NCI-H187 treated with DMSO at 0.1 percent for 48 hours (cell line): ENCODE data around the gene C19orf47.
A peak's percentile ranks its signal among the peaks of the same experiment; 100 is the strongest.

Experiments used
- DNase-seq: peaks from one replicate; lab custom pipeline; 2025; lab: John Stamatoyannopoulos, UW

C19orf47 gene

DNA sequence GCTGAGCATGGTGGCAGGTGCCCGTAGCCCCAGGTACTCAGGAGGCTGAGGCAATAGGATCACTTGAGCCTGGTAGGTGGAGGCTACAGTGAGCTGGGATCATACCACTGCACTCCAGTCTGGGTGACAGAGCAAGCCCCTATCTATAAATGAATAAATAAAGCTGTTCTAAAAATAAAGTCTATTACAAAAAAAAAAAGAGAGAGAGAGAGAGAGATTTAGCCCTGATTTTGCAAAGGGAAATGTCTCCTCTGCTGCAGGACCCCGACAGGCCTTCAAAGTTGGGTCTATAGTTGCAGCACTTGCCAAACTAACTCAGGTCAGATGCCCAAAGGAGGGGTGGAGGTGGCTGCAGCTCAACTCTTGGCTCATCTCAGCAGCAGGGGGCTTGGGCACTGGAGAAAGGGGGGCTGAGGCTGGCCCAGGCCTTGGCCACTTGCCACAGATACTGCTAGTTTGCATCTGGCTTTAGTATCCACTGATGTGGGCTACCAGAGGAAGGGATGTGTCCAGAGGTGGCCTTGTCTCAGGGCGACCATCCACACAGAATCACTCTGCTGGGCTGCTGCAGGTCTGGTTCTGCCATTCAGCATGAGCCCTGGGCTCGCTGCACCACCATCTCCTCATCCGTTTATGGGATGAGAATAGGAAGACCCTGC is 32.3 kb downstream of the C19orf47 start:
- DNase-seq: no peak

DNA sequence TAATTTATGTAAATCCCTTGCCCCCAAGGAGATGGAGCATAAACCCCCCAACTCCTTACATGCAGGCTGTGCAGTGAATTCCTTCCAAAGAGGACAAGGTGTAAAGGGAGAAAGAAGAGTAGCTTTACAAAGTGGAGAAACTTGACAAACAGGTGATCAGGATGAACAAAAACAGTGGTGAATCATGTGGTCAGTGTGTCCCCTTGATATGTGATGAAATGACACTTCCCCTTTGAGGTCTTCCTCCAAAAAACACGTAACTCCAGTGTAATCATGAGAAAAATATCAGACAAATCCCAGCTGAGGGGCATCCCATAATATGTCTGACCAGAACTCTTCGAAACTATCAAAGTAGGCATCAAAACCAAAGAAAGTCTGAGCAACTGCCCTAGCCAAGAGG is 33.5 kb downstream of the C19orf47 start:
- no peak for DNase-seq

DNA sequence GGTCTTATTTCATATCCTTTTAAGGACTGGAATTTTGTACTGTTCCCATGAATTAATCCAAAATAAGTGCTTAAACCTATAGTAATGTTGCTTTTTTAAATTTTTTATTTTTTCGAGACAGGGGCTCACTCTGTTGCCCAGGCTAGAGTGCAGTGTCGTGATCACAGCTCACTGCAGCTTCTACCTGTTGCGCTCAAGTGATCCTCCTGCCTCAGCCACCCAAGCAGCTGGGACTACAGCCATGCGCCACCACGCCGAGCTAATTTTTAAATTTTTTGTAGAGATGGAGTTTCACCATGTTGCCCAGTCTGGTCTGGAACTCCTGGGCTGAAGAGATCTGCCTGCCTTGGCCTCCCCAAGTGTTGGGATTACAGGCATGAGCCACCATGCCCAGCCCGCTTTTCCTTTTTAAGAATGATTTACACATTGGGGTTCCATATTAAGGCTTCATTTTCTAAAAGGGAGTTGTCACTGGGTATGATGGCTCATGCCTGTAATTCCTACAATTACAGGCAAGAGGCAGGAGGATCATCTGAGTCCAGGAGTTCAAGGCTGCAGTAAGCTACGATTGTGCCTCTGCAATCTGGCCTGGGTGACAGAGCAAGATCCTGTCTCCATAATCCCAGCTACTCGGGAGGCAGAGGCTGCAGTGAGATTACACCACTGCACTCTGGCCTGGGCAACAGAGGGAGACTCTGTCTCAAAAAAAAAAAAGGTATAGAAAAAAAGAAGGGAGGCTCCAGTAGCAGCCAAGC is 34.8 kb downstream of the C19orf47 start:
- no peak for DNase-seq

DNA sequence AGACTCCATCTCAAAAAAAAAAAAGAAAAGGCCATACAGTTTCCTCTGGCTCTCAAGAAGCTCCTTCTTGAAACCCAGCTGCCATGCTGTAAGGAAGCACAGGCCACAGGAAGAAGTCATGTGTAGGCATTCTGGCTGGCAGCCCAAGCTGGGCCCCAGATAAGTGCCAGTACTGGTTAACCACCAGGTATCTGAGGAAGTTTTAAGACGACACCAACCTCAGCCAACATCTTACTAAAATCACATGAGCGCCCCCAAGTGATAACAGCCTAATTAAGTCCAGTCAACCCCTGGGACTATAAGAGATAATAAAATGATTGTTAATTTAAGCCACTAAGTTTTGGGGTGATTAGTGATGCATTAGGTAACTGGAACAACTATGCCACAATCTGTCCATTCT is 35.7 kb downstream of the C19orf47 start:
- no peak for DNase-seq

DNA sequence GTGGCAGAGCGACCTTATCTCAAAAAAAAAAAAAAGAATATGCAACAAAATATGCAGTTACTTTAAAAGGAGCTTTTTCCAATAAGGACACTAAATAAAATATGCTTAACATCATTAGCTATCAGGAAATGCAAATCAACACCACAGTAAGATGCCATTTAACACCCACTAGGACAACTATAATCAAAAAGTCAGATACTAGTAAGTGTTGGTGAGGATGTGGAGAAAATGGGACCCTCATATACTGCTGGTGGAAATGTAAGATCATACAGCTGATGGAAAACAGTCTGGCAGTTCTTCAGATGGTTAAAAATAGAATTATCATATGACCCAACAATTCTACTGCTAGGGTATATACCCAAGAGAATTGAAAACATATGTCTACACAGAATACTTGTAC is 38.5 kb downstream of the C19orf47 start:
- DNase-seq: no peak

DNA sequence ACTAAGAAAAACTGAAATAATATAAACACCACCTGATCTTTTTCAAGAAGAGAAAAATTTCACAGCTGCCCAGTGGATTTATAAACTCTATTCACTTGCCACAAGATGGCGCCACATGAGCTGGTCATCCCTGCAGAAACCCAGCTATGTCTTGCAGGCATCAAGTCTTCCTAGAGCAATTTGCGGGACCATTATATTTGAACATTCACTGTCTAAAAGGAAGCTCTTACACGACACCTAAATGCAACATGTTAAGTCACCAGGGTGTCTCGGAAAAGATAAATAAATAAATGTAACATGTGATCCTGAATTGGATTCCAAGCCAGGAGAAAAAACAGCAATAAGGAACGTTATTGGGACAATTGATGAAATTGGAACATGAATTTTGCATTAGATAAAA is 42.8 kb downstream of the C19orf47 start:
- peak; percentile 42 for DNase-seq

DNA sequence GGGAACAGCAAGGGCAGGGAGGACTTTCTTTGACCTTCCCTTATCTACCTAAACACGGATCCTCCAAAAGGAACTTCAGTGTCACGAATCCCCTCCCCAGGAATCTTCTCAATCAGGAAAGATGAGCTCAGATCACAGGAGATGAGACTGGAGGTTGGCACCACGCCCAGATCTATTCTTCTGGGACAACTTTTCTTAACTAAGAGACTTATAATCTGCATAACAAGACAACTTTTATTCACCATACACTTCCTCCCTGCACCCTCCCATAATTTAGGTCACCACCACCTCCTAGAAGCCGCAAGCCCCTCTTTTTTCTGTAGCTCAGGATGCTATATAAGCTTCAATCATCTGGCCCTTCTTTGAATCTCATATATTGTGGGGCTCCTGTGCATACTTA is 43.9 kb downstream of the C19orf47 start:
- DNase-seq: no peak

DNA sequence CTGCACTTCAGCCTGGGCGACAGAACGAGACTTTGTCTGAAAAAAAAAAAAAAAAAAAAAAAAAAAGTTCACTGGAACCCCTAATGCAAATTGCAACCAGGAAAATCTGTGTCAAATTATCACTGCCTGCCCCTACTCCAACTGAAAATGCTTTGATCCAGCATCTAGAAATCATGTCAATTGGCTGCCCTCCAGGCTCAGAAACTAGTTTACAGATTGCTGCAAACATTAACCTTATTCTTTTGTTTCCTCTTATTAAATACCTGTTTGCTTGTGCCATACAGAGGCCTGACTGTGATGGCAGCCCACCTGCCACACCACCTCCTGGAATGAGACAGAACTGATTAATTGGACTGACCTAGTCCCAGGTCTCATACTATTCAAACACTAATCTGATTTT is 44.4 kb downstream of the C19orf47 start:
- no peak for DNase-seq

DNA sequence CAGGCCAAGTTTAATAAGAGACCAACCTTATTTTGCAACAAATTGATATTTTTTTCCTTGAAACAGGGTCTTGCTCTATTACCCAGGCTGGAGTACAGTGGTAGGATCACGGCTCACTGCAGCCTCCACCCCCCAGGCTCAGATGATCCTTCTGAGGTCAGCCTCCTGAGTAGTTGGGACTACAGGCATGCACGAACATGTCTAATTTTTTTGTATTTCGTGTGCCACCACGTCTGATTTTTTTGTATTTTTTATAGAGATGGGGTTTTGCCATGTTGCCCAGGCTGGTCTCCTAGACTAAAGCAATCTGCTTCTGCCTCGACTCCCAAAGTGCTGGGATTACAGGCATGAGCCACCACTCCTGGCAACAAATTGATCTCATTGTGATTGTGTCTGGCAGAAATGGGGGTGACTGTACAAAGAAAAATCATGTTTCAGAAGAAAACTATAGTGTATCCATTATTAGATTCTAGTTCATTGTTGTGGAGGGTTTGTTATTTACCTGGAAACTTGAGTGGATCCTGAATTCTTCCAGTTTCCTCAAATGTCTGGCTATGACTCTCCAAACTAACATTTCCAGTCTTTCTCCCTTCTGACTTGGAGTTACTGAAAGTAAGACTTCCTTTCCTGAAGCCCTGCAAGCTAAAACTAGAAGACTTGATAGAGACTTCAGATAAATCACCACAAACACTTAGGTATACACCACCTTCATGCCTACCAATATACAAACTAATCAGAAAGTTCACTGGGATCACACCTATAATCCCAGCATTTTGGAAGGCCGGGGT is 45.8 kb downstream of the C19orf47 start:
- no peak for DNase-seq

DNA sequence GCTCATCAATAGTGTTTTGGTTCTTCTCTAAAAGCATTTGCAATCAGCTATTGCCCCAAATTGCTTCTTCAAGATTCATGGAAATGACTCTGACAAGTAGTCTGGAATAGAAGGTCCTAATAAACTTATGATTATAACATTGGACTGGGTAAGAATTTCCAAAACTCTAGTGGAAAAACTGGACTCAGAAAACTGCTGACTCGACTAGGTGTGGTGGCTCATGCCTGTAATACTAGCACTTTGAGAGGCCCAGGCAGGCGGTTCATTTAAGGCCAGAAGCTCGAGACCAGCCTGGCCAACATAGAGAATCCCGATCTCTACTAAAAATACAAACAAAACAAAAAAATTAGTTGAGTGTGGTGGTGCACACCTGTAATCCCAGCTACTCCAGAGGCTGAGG is 47.5 kb downstream of the C19orf47 start:
- DNase-seq: no peak

DNA sequence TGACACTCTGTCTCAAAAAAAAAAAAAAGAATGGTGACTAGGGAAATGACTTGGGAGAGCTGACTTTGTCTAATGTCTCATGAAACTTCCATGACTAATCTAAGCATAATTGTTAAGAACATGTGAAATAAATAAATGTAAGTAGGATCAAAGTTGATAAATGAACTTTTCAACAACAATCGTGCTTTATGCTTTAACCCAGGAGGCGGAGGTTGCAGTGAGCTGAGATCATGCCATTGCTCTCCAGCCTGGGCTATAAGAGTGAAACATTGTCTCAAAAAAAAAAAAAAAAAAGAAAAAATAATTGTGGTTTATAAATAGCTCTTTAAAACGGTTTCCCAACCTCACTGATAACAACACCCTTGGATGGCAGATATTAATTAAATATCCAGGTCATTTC is 50.2 kb downstream of the C19orf47 start:
- no peak for DNase-seq

DNA sequence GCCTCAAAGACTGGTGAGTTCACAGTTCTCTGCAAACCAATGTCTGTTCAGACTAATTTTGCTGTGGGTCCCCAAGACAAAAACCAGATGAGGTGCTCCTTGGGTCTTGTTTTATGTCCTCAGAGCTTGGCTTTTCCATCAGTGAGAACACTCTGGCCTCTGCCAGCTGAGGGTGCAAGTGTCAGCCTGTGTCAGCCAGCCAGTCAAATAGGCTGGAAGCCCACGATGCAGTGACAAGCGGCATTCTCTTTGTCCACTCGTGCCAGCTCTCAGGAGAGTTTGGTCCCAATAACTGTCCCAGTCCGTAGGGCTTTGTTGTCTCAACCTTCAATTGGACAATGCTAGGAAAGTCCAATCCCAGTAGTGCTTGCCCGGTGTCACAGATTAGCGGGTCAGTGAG is 53.6 kb downstream of the C19orf47 start:
- no peak for DNase-seq

DNA sequence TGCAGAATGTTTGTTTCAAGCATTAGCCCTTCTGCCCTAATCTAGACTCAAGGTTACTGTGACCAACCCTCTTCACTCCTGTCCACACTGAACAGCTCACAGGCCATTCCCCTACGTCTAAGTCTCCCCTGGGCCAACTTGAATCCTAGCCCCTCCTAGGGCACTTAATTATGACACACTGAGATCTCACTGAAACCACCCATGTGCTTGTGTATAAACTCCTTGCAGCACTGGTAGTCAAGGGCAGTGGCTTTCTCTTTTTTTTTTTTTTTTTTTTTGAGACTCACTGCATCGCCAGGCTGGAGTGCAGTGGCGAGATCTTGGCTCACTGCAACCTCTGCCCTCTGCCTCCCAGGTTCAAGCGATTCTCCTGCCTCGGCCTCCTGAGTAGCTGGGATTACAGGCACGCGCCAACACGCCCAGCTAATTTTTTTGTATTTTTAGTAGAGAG is 61.2 kb downstream of the C19orf47 start:
- DNase-seq: no peak

DNA sequence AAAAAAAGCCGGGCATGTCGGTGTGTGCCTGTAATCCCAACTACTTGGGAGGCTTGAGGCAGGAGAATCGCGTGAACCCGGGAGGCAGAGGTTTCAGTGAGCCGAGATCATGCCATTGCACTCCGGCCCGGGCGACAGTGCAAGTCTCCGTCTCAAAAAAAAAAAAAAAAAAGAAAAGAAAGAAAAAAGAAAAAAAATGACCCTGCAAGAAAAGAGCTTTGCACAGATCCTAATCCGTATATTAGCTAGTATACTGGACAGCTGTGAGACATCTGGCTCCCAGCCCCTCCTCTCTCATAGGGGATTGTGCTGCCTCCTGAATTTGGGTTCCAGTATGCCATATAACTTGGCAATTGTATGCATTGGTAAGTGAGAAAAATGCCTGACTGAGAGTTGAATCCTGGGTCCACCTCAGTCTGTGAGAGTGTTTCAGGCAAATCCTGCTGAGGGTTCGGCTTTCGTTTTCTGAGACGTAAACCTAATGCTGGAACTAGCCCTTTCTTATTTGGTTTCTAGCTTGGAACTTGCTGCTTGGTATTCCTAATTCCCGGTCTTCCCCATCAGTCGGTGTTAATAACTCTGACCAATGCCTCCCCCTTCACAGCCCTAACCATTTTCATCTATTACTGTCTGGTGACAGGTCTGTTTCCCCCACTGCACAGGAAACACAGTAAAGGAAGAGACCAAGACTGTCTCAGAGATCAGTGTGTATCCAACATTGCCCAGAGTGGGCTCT is 61.8 kb downstream of the C19orf47 start:
- no peak for DNase-seq

DNA sequence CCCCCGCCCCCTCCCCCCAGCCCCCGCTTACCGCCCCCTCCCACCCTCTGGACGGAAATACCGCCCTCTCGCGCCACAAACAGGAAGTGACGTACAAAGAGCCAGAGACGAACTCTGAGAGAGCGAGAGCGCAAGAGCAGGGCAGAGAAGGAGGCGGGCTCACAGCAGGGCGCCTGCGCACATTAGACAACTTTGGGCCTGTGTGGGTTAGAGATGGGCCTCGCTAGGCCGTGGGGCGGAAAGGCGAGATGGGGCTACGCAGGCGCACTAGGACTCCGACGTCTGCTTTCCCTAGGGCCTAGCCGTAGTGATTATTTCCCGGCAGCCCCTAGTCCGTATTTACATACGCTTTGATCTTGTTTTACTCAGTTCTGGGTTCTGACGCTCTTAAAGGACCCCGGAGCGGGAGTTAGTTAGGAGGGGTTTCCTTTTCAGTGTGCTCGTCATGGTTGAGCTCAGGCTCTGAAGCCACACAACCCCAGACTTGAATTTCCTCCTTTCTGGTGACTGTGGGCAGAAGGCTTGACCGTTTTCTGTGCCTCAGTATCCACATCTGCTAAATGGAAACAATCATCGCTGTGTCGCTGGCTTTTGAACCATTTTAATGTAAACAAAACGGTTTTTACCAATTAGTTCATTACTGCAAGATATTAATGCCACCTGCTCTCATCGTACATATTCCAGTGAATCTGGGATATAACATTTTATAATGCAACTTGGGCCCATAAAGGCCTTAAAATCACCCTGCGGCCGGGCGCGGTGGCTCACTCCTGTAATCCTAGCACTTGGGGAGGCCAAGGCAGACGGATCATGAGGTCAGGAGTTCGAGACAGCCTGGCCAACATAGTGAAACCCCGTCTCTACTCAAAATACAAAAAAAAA is 62.6 kb downstream of the C19orf47 start:
- peak; percentile 98 for DNase-seq

DNA sequence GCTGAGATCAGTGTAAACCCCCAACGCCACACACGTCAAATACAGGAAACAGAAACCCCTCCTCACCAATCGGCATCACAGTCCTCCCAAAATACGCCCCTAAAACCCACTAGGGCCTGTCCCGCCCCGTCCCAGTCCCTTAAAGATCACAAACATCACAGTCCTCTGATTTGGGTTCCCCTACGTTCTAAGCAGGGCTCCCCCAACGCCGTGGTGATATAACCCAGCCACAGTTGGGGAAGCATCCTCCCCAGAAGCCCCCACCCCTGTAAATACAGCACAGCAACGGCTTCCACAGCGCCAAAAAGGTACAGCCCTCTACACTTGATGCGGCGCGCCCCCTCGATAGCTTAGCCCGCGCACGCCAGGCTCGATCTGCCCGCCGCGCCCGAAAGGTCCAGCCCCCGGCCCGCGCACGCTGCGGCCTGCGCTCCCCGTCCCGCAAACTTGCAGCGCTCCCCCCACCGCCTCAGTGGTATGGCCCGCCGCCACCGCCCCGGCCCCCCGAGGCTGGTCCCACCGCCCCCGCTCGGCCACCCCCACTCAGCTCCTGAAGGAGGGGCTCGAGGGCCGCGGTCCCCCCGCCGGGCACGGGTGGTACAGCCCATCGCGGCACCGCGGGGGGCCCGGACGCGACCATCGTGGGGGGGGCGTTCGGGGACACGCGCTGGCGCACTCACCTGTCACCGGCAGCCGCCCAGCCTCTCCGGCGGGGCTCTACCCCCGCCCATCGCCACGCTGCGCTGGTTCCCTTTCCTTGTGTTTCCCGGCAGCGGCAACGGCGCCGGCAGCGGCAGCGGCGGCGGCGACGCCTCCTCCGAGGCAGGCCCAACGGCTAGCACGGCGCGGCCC is 63.5 kb downstream of the C19orf47 start, which contains the start of gene AKT2:
TSS of gene AKT2 (minus strand) at position 845 of the 852 bp plus-strand sequence. CDS start 20,078 bp downstream, outside the sequence.
- no peak for DNase-seq

DNA sequence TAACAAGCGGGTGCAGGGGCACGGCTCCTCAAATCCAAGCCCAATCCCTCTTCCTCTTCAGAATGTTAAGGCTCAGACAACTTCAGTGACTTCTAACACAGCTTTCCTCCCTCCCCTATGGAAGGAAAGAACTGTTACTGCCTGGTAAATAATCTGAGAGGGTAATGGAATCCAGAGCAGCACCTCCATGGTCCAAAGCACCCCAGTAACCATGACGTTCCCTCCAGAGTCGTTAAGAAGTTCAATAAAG is 64.0 kb downstream of the C19orf47 start:
- no peak for DNase-seq

DNA sequence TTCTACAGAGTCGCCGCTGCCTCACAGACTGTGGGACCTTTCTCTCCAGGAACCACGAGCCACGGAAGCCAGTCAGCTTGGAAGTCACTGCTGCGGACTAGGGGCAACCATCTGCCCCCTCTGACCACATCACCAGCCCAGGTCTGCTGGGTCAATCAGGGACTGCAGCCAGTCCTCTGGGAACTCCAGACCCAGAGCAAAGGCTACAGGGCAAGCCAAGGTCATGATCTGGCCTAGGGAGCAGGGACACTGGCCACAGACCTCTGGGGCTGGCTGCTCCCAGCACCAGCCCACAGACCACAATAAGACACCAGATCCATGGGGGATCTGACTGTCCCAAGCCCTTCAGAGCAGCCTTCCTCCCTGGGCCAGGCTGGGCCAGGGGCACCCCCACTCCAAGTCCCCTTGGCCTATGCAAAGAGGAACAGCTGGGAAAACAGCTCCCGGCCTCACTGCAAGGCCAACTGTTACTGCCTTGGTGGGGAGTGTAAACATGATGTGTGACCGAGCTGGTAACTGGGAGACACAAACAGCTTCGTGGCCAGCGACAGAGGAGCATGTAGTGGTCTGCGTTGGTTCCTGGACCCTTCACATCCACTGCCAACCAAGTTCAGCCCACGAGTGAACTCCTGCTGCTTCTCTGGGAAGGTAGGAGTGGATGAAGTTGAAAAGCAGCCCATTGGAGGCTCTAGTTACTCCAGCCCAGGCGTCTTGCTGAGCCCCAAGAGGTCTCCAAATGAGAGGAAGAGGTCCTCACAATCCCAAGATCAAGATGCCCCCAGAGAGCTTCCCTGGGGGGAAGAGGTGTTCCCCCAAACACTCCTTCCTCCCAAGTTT is 64.6 kb downstream of the C19orf47 start:
- DNase-seq: no peak

DNA sequence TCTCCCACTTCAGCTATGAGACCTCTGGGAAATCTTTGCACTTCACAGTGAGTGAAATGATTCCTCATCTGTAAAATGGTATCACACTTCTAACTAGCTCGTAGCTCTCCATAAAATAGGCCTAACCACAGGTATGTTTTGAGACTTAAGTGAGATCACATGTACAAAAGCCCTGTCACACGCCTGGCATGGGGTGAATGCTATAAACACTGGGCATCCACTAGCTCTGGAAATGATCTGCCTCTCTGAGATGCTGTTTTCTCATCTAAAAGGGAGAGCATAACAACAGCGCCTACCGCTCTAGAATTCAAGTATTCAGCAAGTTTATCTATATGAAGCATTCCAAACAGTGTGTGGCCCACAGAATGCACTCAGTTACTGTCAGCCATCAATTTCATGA is 65.3 kb downstream of the C19orf47 start:
- DNase-seq: no peak

DNA sequence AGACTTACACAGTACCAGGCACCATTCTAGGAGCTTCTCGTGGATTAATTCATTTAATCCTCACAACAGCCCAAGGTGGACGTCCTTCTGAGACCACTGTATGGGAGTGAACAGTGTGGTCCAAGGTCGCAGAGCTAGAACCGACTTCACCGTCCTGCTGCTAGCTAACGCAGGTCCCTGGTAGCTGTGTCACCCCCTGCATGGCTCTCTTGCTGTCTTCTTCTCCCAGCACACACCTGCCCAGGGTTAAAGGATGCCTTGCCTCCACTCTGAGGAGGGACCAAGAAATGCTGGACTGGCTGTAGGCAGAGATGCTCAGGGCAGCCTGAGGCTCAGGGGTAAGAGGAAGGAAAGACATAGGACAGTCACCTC is 66.0 kb downstream of the C19orf47 start:
- no peak for DNase-seq
